NCI-H82 treated with DMSO at 0.1 percent for 48 hours (cell line): ENCODE data around the gene KAZN.
"Not testable (repeated sequence)": the region's sequence is repeated elsewhere in the genome, so short reads cannot be mapped to it uniquely, and the experiment has no call there.

Experiments
- DNase-seq: peaks from one replicate; lab custom pipeline; 2025; ENCODE audit not compliant: unreplicated experiment; lab: John Stamatoyannopoulos, UW

KAZN gene

GRCh38 chr1:14598498-14599182 is at the start of gene KAZN:
Gene KAZN, plus strand, starts transcription at chr1:14598685.
- DNase-seq, result no peak

GRCh38 chr1:14549897-14550620 is 48.4 kb upstream of the KAZN start:
- no peak for DNase-seq

GRCh38 chr1:14551386-14551785 is 47.1 kb upstream of the KAZN start:
- no peak for DNase-seq

GRCh38 chr1:14552246-14552965 is 46.1 kb upstream of the KAZN start:
- no peak for DNase-seq

GRCh38 chr1:14553711-14554110 is 44.8 kb upstream of the KAZN start:
- DNase-seq, result no peak

GRCh38 chr1:14555091-14555490 is 43.4 kb upstream of the KAZN start:
- no peak for DNase-seq

GRCh38 chr1:14561014-14561693 is 37.3 kb upstream of the KAZN start:
- DNase-seq, result no peak

- DNase-seq, result no peak
Measured at GRCh38 chr1:14565090-14565489, 33.4 kb upstream of the KAZN start.

GRCh38 chr1:14567056-14567455 is 31.4 kb upstream of the KAZN start:
- DNase-seq, result no peak

GRCh38 chr1:14567903-14568302 is 30.6 kb upstream of the KAZN start:
- no peak for DNase-seq

GRCh38 chr1:14568716-14569355 is 29.6 kb upstream of the KAZN start:
- DNase-seq, result no peak

GRCh38 chr1:14570514-14570913 is 28.0 kb upstream of the KAZN start:
- no peak for DNase-seq

- DNase-seq, result no peak
Measured at GRCh38 chr1:14571810-14572767, 26.4 kb upstream of the KAZN start.

GRCh38 chr1:14572861-14573260 is 25.6 kb upstream of the KAZN start:
- DNase-seq, result no peak

GRCh38 chr1:14576155-14576554 is 22.3 kb upstream of the KAZN start:
- DNase-seq, result no peak

- DNase-seq, result no peak
Measured at GRCh38 chr1:14577261-14577660, 21.2 kb upstream of the KAZN start.

- no peak for DNase-seq
Measured at GRCh38 chr1:14578156-14578555, 20.3 kb upstream of the KAZN start.

- not testable (repeated sequence) for DNase-seq
Measured at GRCh38 chr1:14580295-14580694, 18.2 kb upstream of the KAZN start.

GRCh38 chr1:14580986-14581385 is 17.5 kb upstream of the KAZN start:
- DNase-seq, result no peak

- DNase-seq, result no peak
Measured at GRCh38 chr1:14583788-14584187, 14.7 kb upstream of the KAZN start.
